HepG2 (cell line): ENCODE measurements around the gene NBEAL1. TPM values are rescaled to one million over a fixed set of nuclear protein-coding genes. Genes with fewer than 3 reads are reported as not detected.

Experiments used
- HNF4G ChIP-seq, 2 experiments: sonication (generic) in 1 of 2; formaldehyde crosslinking in 1 of 2; IDR thresholded peaks; 2 replicates each; pipeline versions ENCODE4 v1.4.0 to v1.6.1; 2011 to 2020; ENCODE audit warnings: borderline replicate concordance in 2 of 2, low read depth in 2 of 2, mild to moderate bottlenecking in 2 of 2, low read length in 1 of 2, missing genetic modification reagents in 1 of 2, moderate library complexity in 1 of 2
- SIN3B ChIP-seq: fragments of 150-350 bp; IDR thresholded peaks from 2 replicates; pipeline ENCODE4 v1.6.1; 2014; ENCODE audit warnings: low read length
- SKIL ChIP-seq: sonication (generic); formaldehyde crosslinking; IDR thresholded peaks from 2 replicates; pipeline ENCODE4 v1.8.0; 2022; ENCODE audit warnings: missing genetic modification reagents, mild to moderate bottlenecking, moderate library complexity, borderline replicate concordance
- ZBTB8A ChIP-seq: sonication (generic); formaldehyde crosslinking; IDR thresholded peaks from 2 replicates; pipeline ENCODE4 v1.4.0; 2020; ENCODE audit warnings: mild to moderate bottlenecking, low read depth, missing genetic modification reagents, borderline replicate concordance
- ZNF232 ChIP-seq: sonication (generic); formaldehyde crosslinking; IDR thresholded peaks from 2 replicates; pipeline ENCODE4 v1.4.0; 2020; ENCODE audit warnings: missing genetic modification reagents, borderline replicate concordance
- ZNF264 ChIP-seq: sonication (generic); formaldehyde crosslinking; IDR thresholded peaks from 2 replicates; pipeline ENCODE4 v1.4.0; 2020; ENCODE audit warnings: missing genetic modification reagents
- ZNF335 ChIP-seq: sonication (generic); formaldehyde crosslinking; IDR thresholded peaks from 2 replicates; pipeline ENCODE4 v1.4.0; 2020; ENCODE audit warnings: missing genetic modification reagents
- ZNF543 ChIP-seq: sonication (generic); formaldehyde crosslinking; IDR thresholded peaks from 2 replicates; pipeline ENCODE4 v1.4.0; 2020; ENCODE audit warnings: mild to moderate bottlenecking, missing genetic modification reagents
- polyA plus RNA-seq, 8 experiments: library from polyadenylated mRNA; depleted of rRNA in 3 of 8; stranded (reverse) in 7 of 8; unstranded in 1 of 8; fragments of >200 nt; fragmentation: Illumina TruSeq in 4 of 8; extraction: Trizol in 4 of 8; gene quantifications; 2 replicates each; pipeline versions ENCODE4 v1.2.1 to v1.2.3, GENCODE V29; 2011 to 2016; ENCODE audit warnings: low read depth in 4 of 8, missing spikeins in 1 of 8, mixed read lengths in 1 of 8; ENCODE audit not compliant: insufficient read depth in 1 of 8
- total RNA-seq, 5 experiments: library from RNA; depleted of rRNA; stranded (reverse); fragments of >200 nt; fragmentation: Illumina TruSeq; extraction: Trizol; gene quantifications; 2 replicates each; pipeline ENCODE4 v1.2.3, GENCODE V29; 2016; ENCODE audit warnings: low read depth in 1 of 5
- TF ChIP-seq, protein P1 (sequence below): conservative IDR thresholded peaks from 2 replicates; pipeline ENCODE4 v1.6.1; 2018; ENCODE audit warnings: missing genetic modification reagents
- TF ChIP-seq, protein P2 (sequence below): sonication (generic); formaldehyde crosslinking; IDR thresholded peaks from 2 replicates; pipeline ENCODE4 v1.4.0; 2020; ENCODE audit warnings: mild to moderate bottlenecking, missing genetic modification reagents
- TF ChIP-seq, protein P3 (sequence below): sonication (generic); formaldehyde crosslinking; conservative IDR thresholded peaks from 2 replicates; pipeline ENCODE4 v1.8.0; 2022; ENCODE audit warnings: mild to moderate bottlenecking, moderate library complexity, missing genetic modification reagents

NBEAL1 gene
- total and polyA plus RNA-seq, 2 of the 13 experiments (the other 11 are each of a cell fraction or from before 2014, with no cell fraction given) = 6.4 to 15.7 TPM

DNA sequence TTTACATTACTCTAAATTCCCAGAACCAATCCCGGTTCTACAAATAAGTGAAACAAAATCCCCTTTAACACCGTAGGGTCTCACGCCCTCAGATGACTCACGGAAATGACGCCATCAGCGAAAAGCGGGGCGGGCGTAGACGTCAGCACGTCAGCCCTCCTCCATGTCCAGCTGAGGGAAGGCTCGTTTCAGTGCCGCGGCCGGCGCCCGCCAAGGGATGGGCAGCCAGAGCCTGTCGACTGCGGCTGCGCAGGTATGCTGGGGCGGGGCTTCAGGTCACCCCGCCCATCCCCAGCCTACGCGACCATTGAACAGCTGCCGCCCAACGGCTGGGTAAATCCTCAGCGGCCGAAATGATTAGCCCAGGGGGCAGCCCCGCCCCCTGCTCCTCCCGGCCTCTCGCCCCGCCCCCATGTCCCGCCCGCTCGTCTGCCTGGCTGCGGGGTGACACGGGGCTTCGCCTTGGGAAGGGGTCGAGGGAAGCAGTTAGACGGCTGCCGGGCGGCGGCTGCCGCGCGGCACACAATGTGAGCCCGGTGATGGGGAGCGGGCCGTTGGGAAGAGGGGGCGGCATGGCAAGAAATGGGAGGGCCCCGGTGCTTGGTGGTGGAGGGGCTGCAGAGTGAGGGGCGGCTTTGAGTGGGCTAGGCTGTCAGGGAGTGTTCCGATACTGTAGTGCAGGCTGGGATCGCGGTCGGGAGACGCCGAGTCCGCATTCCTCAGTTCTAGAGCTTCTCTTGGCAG, at the start of gene NBEAL1 (continued):
- no peak for TF ChIP-seq ZBTB8A (CRISPR knock-in tag)
- no peak; the same call in 1 of the 2 replicates for TF ChIP-seq HNF4G (IDR thresholded peaks at IDR 0.05; ENCODE audit: borderline replicate concordance, low read depth, low read length)
- no peak for TF ChIP-seq HNF4G (CRISPR knock-in tag; IDR thresholded peaks at IDR 0.05; ENCODE audit: borderline replicate concordance, low read depth)
- TF ChIP-seq, protein P1, sequence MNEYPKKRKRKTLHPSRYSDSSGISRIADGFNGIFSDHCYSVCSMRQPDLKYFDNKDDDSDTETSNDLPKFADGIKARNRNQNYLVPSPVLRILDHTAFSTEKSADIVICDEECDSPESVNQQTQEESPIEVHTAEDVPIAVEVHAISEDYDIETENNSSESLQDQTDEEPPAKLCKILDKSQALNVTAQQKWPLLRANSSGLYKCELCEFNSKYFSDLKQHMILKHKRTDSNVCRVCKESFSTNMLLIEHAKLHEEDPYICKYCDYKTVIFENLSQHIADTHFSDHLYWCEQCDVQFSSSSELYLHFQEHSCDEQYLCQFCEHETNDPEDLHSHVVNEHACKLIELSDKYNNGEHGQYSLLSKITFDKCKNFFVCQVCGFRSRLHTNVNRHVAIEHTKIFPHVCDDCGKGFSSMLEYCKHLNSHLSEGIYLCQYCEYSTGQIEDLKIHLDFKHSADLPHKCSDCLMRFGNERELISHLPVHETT = peak; percentile 91
- TF ChIP-seq, protein P2, sequence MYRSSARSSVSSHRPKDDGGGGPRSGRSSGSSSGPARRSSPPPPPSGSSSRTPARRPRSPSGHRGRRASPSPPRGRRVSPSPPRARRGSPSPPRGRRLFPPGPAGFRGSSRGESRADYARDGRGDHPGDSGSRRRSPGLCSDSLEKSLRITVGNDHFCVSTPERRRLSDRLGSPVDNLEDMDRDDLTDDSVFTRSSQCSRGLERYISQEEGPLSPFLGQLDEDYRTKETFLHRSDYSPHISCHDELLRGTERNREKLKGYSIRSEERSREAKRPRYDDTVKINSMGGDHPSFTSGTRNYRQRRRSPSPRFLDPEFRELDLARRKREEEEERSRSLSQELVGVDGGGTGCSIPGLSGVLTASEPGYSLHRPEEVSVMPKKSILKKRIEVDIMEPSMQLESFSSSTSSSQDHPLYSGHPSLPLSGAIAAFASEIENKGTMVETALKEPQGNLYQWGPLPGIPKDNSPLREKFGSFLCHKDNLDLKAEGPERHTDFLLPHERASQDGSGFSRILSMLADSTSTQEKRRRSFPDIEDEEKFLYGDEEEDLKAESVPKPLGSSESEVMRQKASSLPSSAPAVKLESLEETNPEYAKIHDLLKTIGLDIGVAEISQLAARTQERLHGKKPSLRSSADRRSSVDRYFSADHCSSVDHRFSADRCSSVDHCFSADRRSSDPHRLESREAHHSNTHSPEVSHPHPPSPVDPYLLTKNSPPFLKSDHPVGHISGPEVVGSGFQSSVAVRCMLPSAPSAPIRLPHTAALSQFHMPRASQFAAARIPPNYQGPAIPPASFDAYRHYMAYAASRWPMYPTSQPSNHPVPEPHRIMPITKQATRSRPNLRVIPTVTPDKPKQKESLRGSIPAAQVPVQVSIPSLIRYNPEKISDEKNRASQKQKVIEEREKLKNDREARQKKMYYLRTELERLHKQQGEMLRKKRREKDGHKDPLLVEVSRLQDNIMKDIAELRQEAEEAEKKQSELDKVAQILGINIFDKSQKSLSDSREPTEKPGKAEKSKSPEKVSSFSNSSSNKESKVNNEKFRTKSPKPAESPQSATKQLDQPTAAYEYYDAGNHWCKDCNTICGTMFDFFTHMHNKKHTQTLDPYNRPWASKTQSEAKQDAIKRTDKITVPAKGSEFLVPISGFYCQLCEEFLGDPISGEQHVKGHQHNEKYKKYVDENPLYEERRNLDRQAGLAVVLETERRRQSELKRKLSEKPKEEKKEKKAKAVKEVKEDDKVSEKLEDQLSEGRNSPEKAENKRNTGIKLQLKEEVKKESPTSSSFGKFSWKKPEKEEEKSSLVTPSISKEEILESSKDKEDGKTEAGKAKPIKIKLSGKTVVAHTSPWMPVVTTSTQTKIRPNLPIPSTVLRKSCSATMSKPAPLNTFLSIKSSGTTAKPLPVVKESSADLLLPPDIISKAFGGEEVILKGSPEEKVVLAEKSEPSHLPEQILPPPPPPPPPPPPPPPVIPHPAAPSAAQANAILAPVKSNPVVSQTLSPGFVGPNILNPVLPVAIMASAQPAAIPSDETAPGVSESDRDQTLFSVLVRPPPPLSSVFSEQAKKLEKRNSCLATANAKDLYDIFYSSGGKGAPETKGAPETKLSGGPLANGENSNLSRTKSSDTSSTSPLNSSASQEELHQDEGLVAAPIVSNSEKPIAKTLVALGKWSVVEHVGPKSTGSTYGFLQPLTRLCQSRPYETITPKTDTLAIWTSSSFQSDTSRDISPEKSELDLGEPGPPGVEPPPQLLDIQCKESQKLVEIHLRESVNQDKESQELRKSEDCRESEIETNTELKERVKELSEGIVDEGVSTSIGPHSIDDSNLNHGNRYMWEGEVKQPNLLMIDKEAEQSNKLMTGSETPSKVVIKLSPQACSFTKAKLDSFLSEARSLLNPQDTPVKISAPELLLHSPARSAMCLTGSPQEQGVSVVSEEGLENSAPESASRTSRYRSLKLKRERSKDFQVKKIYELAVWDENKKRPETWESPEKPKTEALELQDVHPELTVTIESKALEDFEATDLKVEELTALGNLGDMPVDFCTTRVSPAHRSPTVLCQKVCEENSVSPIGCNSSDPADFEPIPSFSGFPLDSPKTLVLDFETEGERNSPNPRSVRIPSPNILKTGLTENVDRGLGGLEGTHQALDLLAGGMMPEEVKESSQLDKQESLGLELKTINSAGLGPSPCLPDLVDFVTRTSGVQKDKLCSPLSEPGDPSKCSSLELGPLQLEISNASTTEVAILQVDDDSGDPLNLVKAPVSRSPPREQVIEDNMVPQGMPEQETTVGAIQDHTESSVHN (CRISPR knock-in tag) = no peak
- peak; percentile 67; the same call in 1 of the 2 replicates for TF ChIP-seq SKIL (CRISPR knock-in tag)
- TF ChIP-seq ZNF232 (CRISPR knock-in tag) = peak; percentile 36; the same call in 1 of the 2 replicates
- no peak for TF ChIP-seq SIN3B
- no peak; the same call in 1 of the 2 replicates for TF ChIP-seq ZNF335 (CRISPR knock-in tag)
- TF ChIP-seq ZNF543 (CRISPR knock-in tag) = no peak
- TF ChIP-seq, protein P3, sequence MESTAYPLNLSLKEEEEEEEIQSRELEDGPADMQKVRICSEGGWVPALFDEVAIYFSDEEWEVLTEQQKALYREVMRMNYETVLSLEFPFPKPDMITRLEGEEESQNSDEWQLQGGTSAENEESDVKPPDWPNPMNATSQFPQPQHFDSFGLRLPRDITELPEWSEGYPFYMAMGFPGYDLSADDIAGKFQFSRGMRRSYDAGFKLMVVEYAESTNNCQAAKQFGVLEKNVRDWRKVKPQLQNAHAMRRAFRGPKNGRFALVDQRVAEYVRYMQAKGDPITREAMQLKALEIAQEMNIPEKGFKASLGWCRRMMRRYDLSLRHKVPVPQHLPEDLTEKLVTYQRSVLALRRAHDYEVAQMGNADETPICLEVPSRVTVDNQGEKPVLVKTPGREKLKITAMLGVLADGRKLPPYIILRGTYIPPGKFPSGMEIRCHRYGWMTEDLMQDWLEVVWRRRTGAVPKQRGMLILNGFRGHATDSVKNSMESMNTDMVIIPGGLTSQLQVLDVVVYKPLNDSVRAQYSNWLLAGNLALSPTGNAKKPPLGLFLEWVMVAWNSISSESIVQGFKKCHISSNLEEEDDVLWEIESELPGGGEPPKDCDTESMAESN (CRISPR knock-in tag) = peak; percentile 85
- peak; percentile 13; the same call in 1 of the 2 replicates for TF ChIP-seq ZNF264 (CRISPR knock-in tag)
